Measurements from ENCODE around the gene ALDH1A2.

Gene ALDH1A2

GRCh38 chr15:57943754-57944420 is 121.6 kb downstream of the ALDH1A2 start:
- DNase-seq (ENCODE audit: low spot score) = no peak
- TF ChIP-seq CTCF (IDR thresholded peaks at IDR 0.05; ENCODE audit: borderline replicate concordance, control extremely low read depth, extremely low read depth, insufficient read depth, missing control alignments) = no peak

GRCh38 chr15:57943171-57943570 is 122.3 kb downstream of the ALDH1A2 start:
- in situ Hi-C loops (cut with MboI; ENCODE audit: low sequenced_read_pairs, unreplicated experiment) = no loop called here
- no peak for DNase-seq (ENCODE audit: low spot score)
- TF ChIP-seq CTCF (IDR thresholded peaks at IDR 0.05; ENCODE audit: borderline replicate concordance, control extremely low read depth, extremely low read depth, insufficient read depth, missing control alignments) = no peak

More at GRCh38 chr15:57943754-57944420, 121.6 kb downstream of the ALDH1A2 start:
- in situ Hi-C loops (cut with MboI; ENCODE audit: low sequenced_read_pairs, unreplicated experiment) = no loop called here

GRCh38 chr15:57941816-57942215 is 123.7 kb downstream of the ALDH1A2 start:
- in situ Hi-C loops (cut with MboI; ENCODE audit: low sequenced_read_pairs, unreplicated experiment) = no loop called here
- DNase-seq (ENCODE audit: low spot score) = no peak
- TF ChIP-seq CTCF (IDR thresholded peaks at IDR 0.05; ENCODE audit: borderline replicate concordance, control extremely low read depth, extremely low read depth, insufficient read depth, missing control alignments) = no peak

- in situ Hi-C loops (cut with MboI; ENCODE audit: low sequenced_read_pairs, unreplicated experiment) = no loop called here
- TF ChIP-seq CTCF (IDR thresholded peaks at IDR 0.05; ENCODE audit: borderline replicate concordance, control extremely low read depth, extremely low read depth, insufficient read depth, missing control alignments) = no peak
- no peak for DNase-seq (ENCODE audit: low spot score)
Observed at GRCh38 chr15:57932348-57932747, 133.2 kb downstream of the ALDH1A2 start.

GRCh38 chr15:57931570-57931969 is 133.9 kb downstream of the ALDH1A2 start:
- TF ChIP-seq CTCF (IDR thresholded peaks at IDR 0.05; ENCODE audit: borderline replicate concordance, control extremely low read depth, extremely low read depth, insufficient read depth, missing control alignments) = no peak
- no peak for DNase-seq (ENCODE audit: low spot score)
- in situ Hi-C loops (cut with MboI; ENCODE audit: low sequenced_read_pairs, unreplicated experiment) = no loop called here

GRCh38 chr15:57927091-57927631 is 138.3 kb downstream of the ALDH1A2 start:
- DNase-seq (ENCODE audit: low spot score) = no peak
- in situ Hi-C loops (cut with MboI; ENCODE audit: low sequenced_read_pairs, unreplicated experiment) = no loop called here
- TF ChIP-seq CTCF (IDR thresholded peaks at IDR 0.05; ENCODE audit: borderline replicate concordance, control extremely low read depth, extremely low read depth, insufficient read depth, missing control alignments) = no peak

Measured in GM13976 (cell line).